Trophoblast cell (in vitro differentiated cells and primary cell): ENCODE measurements around the gene KAT6B.

Experiments used
- DNase-seq, 2 donors: peaks; one replicate each; pipeline ENCODE4 v3.0.0-alpha.2; 2016
- H2AFZ ChIP-seq: 2 replicates; pipeline ENCODE4 v1.6.1; 2013; ENCODE audit warnings: low read length, moderate library complexity, mild to moderate bottlenecking; ENCODE audit not compliant: insufficient read depth, poor library complexity
- H2AK5ac ChIP-seq: 2 replicates; pipeline ENCODE4 v1.6.1; 2013; ENCODE audit warnings: mild to moderate bottlenecking, low read length
- H2BK120ac ChIP-seq: 2 replicates; pipeline ENCODE4 v1.6.1; 2013; ENCODE audit warnings: low read length, mild to moderate bottlenecking, moderate library complexity; ENCODE audit not compliant: insufficient read depth, poor library complexity
- H2BK12ac ChIP-seq: 2 replicates; pipeline ENCODE4 v1.6.1; 2013; ENCODE audit warnings: mild to moderate bottlenecking, low read length, moderate library complexity
- H2BK5ac ChIP-seq: 2 replicates; pipeline ENCODE4 v1.6.1; 2013; ENCODE audit warnings: low read length, low read depth, moderate library complexity, mild to moderate bottlenecking; ENCODE audit not compliant: poor library complexity
- H3K14ac ChIP-seq: 2 replicates; pipeline ENCODE4 v1.6.1; 2013; ENCODE audit warnings: mild to moderate bottlenecking, low read length
- H3K18ac ChIP-seq: 2 replicates; pipeline ENCODE4 v1.6.1; 2013; ENCODE audit warnings: mild to moderate bottlenecking, low read length
- H3K23ac ChIP-seq: 2 replicates; pipeline ENCODE4 v1.6.1; 2013; ENCODE audit warnings: low read length
- H3K27ac ChIP-seq: 2 replicates; pipeline ENCODE4 v1.5.1; 2013; ENCODE audit warnings: low read depth, mild to moderate bottlenecking, inconsistent platforms, low read length, moderate library complexity
- H3K27me3 ChIP-seq: 2 replicates; pipeline ENCODE4 v1.6.1; 2013; ENCODE audit warnings: inconsistent platforms, mild to moderate bottlenecking, low read length, moderate library complexity; ENCODE audit not compliant: insufficient read depth
- H3K36me3 ChIP-seq, 2 experiments: 1 replicate in 1 of 2; 2 replicates in 1 of 2; pipeline ENCODE4 v1.6.1; 2013; ENCODE audit warnings: low read length in 2 of 2, mild to moderate bottlenecking in 2 of 2, moderate library complexity in 1 of 2; ENCODE audit not compliant: insufficient read depth in 2 of 2, control insufficient read depth in 1 of 2
- H3K4ac ChIP-seq: 2 replicates; pipeline ENCODE4 v1.6.1; 2013; ENCODE audit warnings: low read depth, mild to moderate bottlenecking, low read length, moderate library complexity
- H3K4me1 ChIP-seq, 2 experiments: 1 replicate in 1 of 2; 2 replicates in 1 of 2; pipeline ENCODE4 v1.6.1; 2013; ENCODE audit warnings: low read length in 2 of 2, mild to moderate bottlenecking in 2 of 2, moderate library complexity in 1 of 2; ENCODE audit not compliant: insufficient read depth in 2 of 2, control insufficient read depth in 1 of 2
- H3K4me2 ChIP-seq: 2 replicates; pipeline ENCODE4 v1.6.1; 2013; ENCODE audit warnings: inconsistent platforms, mild to moderate bottlenecking, low read length, moderate library complexity
- H3K4me3 ChIP-seq: 2 replicates; pipeline ENCODE4 v1.5.1; 2013; ENCODE audit warnings: mild to moderate bottlenecking, low read depth, low read length, inconsistent platforms
- H3K79me1 ChIP-seq: one replicate; pipeline ENCODE4 v1.6.1; 2013; ENCODE audit warnings: low read length
- H3K79me2 ChIP-seq: 2 replicates; pipeline ENCODE4 v1.6.1; 2013; ENCODE audit warnings: low read length, mild to moderate bottlenecking; ENCODE audit not compliant: control insufficient read depth, insufficient read depth, poor library complexity
- H3K9ac ChIP-seq: 2 replicates; pipeline ENCODE4 v1.6.1; 2013; ENCODE audit warnings: mild to moderate bottlenecking, low read length
- H3K9me3 ChIP-seq: 2 replicates; pipeline ENCODE4 v1.6.1; 2013; ENCODE audit warnings: low read depth, mild to moderate bottlenecking, control low read depth, inconsistent platforms, low read length; ENCODE audit not compliant: insufficient read depth
- H4K12ac ChIP-seq: 2 replicates; pipeline ENCODE4 v1.6.1; 2013; ENCODE audit warnings: low read depth, mild to moderate bottlenecking, low read length, moderate library complexity
- H4K8ac ChIP-seq: 2 replicates; pipeline ENCODE4 v1.6.1; 2013; ENCODE audit warnings: low read depth, mild to moderate bottlenecking, low read length, moderate library complexity
- H4K91ac ChIP-seq: one replicate; pipeline ENCODE4 v1.6.1; 2013; ENCODE audit warnings: low read depth, mild to moderate bottlenecking, low read length, moderate library complexity
- WGBS: extraction: QIAGEN DNeasy Blood & Tissue Kit; methylation state at CpG from one replicate; pipeline ENCODE4 v1.1.7; 2013; ENCODE audit warnings: missing lambda C conversion rate; ENCODE audit not compliant: insufficient read length, insufficient coverage; ENCODE audit errors: extremely low coverage; 5-methylcytosine and 5-hydroxymethylcytosine counted together

KAT6B gene

GRCh38 chr10:74960670-74961069 is 134.3 kb downstream of the KAT6B start:
- H3K79me1 ChIP-seq, result no peaks in the 10 kb centered on the region
- WGBS, result no CpG with 5 or more reads among the region's 2 CpGs

GRCh38 chr10:74962517-74962916 is 136.1 kb downstream of the KAT6B start:
- no peak overlapping the region for H3K18ac ChIP-seq
- H3K27ac ChIP-seq, result no peak overlapping the region
- no peak overlapping the region for H2BK12ac ChIP-seq
- H4K91ac ChIP-seq, result no peak overlapping the region
- no peak overlapping the region for H3K4me3 ChIP-seq
- no peaks in the 10 kb centered on the region for H3K79me1 ChIP-seq
- H3K36me3 ChIP-seq, result no peaks in the 10 kb centered on the region
- H2BK5ac ChIP-seq, result no peak overlapping the region
- no CpG with 5 or more reads among the region's 4 CpGs for WGBS
- no peak overlapping the region for H3K14ac ChIP-seq
- no peak for DNase-seq
- no peaks in the 10 kb centered on the region for H3K9me3 ChIP-seq
- H3K4me2 ChIP-seq, result no peak overlapping the region
- no peaks in the 10 kb centered on the region for H3K79me2 ChIP-seq
- H2BK120ac ChIP-seq, result no peak overlapping the region
- no peaks in the 10 kb centered on the region for H3K27me3 ChIP-seq
- no peak overlapping the region for H3K9ac ChIP-seq
- H2AFZ ChIP-seq, result no peak overlapping the region
- no peak overlapping the region for H2AK5ac ChIP-seq
- H3K4me1 ChIP-seq, result no peaks in the 10 kb centered on the region
- H3K4ac ChIP-seq, result no peak overlapping the region
- H3K23ac ChIP-seq, result no peak overlapping the region
- H4K12ac ChIP-seq, result no peak overlapping the region
- no peak overlapping the region for H4K8ac ChIP-seq

More at GRCh38 chr10:74960670-74961069, 134.3 kb downstream of the KAT6B start:
- no peaks in the 10 kb centered on the region for H3K4me1 ChIP-seq
- no peak overlapping the region for H4K91ac ChIP-seq
- no peak overlapping the region for H2BK5ac ChIP-seq
- no peaks in the 10 kb centered on the region for H3K36me3 ChIP-seq
- H3K9ac ChIP-seq, result no peak overlapping the region
- no peaks in the 10 kb centered on the region for H3K79me2 ChIP-seq
- H3K23ac ChIP-seq, result no peak overlapping the region
- H2BK12ac ChIP-seq, result no peak overlapping the region
- no peak for DNase-seq
- no peak overlapping the region for H4K12ac ChIP-seq
- H4K8ac ChIP-seq, result no peak overlapping the region
- no peak overlapping the region for H2AFZ ChIP-seq
- no peak overlapping the region for H3K4ac ChIP-seq
- no peak overlapping the region for H3K14ac ChIP-seq
- H3K9me3 ChIP-seq, result no peaks in the 10 kb centered on the region
- H2BK120ac ChIP-seq, result no peak overlapping the region
- no peak overlapping the region for H2AK5ac ChIP-seq
- no peak overlapping the region for H3K4me3 ChIP-seq
- no peak overlapping the region for H3K4me2 ChIP-seq
- H3K27me3 ChIP-seq, result no peaks in the 10 kb centered on the region
- no peak overlapping the region for H3K27ac ChIP-seq
- no peak overlapping the region for H3K18ac ChIP-seq

- no peak overlapping the region for H3K9ac ChIP-seq
- no peaks in the 10 kb centered on the region for H3K4me1 ChIP-seq
- H3K18ac ChIP-seq, result no peak overlapping the region
- WGBS, result no CpG with 5 or more reads among the region's 3 CpGs
- H3K14ac ChIP-seq, result no peak overlapping the region
- no peak overlapping the region for H4K12ac ChIP-seq
- H4K91ac ChIP-seq, result no peak overlapping the region
- H3K9me3 ChIP-seq, result no peaks in the 10 kb centered on the region
- H2BK5ac ChIP-seq, result no peak overlapping the region
- DNase-seq, result no peak
- no peak overlapping the region for H3K23ac ChIP-seq
- no peaks in the 10 kb centered on the region for H3K36me3 ChIP-seq
- H3K27ac ChIP-seq, result no peak overlapping the region
- no peak overlapping the region for H4K8ac ChIP-seq
- H2BK120ac ChIP-seq, result no peak overlapping the region
- no peaks in the 10 kb centered on the region for H3K79me2 ChIP-seq
- no peak overlapping the region for H2AK5ac ChIP-seq
- no peak overlapping the region for H2BK12ac ChIP-seq
- H3K4me3 ChIP-seq, result no peak overlapping the region
- no peak overlapping the region for H2AFZ ChIP-seq
- no peak overlapping the region for H3K4ac ChIP-seq
- no peaks in the 10 kb centered on the region for H3K79me1 ChIP-seq
- H3K27me3 ChIP-seq, result no peaks in the 10 kb centered on the region
- no peak overlapping the region for H3K4me2 ChIP-seq
Observed at GRCh38 chr10:74963549-74963948, 137.1 kb downstream of the KAT6B start.

GRCh38 chr10:74967911-74968666 is 141.7 kb downstream of the KAT6B start:
- Histone ChIP-seq H4K91ac (no peak overlapping the region), H3K27ac (no peak overlapping the region), H2BK120ac (no peak overlapping the region), H4K12ac (no peak overlapping the region), H2AFZ (no peak overlapping the region), H3K4me1 (no peaks in the 10 kb centered on the region), H3K79me1 (no peaks in the 10 kb centered on the region), H2AK5ac (no peak overlapping the region), H3K79me2 (no peaks in the 10 kb centered on the region), H3K23ac (no peak overlapping the region), H3K4ac (no peak overlapping the region), H4K8ac (no peak overlapping the region), H3K9ac (no peak overlapping the region), H3K14ac (no peak overlapping the region), H2BK5ac (no peak overlapping the region), H3K4me3 (no peak overlapping the region), H3K27me3 (no peaks in the 10 kb centered on the region), H2BK12ac (no peak overlapping the region), H3K4me2 (no peak overlapping the region), H3K36me3 (no peaks in the 10 kb centered on the region), H3K18ac (no peak overlapping the region), H3K9me3 (no peaks in the 10 kb centered on the region)
- no CpG with 5 or more reads among the region's 5 CpGs for WGBS
- no peak for DNase-seq
